NCI-H2081 treated with DMSO at 0.1 percent for 48 hours (cell line): ENCODE measurements around the gene SLC4A7.
"Not testable (repeated sequence)": the region's sequence is repeated elsewhere in the genome, so short reads cannot be mapped to it uniquely, and the experiment has no call there.

Experiments
- DNase-seq: peaks from one replicate; lab custom pipeline; 2025; lab: John Stamatoyannopoulos, UW

The SLC4A7 gene

DNA sequence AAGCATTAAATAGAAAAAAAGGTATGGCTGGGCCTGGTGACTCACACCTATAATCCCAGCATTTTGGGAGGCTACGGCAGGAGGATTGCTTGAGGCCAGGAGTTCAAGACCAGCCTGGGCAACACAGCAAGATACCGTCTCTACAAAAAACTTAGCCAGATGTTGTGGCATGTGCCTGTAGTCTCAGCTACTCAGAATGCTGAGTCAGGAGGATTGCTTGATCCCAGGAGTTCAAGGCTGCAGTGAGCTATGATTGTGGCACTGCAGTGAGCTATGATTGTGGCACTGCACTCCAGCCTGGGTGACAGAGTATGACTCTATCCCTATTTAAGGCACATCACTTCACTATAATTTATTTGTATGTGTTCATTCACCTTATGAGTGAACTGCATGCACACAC lies 54.3 kb downstream of the SLC4A7 start:
- DNase-seq: no peak

DNA sequence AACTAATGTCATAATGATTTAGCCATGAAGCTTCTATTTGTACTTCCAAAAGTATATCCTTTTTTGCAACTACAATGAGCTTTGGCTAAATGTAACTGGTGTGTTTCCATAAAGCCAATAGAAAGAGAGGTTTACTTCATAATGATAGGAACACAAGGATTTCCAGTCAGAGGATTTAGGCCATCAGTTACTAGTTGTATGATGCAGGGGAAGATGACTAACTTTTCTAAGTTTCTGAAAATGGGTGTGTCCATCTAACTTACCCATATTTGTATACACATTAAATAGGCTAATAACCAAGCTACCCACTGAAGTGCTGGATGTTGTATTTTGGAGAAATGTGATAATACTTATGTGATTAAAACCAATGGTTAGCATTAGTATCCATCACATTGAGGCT lies 55.7 kb downstream of the SLC4A7 start:
- DNase-seq: no peak

- DNase-seq: no peak
Observed at GRCh38 chr3:27426926-27427325, 57.3 kb downstream of the SLC4A7 start.

DNA sequence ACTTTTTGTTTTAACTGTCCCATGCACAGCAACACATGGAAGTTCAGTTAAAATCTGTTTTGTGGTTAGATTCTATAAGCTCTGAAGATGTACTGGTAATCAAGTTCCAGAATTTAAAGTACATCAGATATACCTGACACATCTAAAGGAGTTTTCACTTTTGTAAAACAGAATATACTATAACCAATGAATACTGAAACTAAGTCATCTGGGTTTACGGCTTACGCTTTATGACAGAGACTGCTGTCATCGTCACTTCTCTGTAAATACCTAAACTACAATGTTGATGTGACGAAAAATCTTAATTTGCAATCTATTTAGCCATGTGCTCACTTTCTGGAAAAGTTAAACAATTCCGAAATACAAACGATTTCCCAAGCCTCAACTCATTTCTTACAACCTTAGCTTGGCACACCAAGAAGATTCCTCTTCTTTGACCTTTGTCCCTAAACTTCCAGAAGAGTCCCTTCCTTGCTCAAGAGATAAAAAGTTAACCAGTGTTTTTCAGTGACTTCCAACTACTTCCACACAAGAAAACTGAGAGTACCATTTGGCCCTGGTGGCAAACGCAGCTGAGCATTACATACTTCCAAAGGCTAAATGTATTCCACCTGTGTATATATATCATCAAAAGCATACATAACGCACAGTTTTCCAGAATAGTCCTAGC lies 58.2 kb downstream of the SLC4A7 start:
- DNase-seq: no peak

DNA sequence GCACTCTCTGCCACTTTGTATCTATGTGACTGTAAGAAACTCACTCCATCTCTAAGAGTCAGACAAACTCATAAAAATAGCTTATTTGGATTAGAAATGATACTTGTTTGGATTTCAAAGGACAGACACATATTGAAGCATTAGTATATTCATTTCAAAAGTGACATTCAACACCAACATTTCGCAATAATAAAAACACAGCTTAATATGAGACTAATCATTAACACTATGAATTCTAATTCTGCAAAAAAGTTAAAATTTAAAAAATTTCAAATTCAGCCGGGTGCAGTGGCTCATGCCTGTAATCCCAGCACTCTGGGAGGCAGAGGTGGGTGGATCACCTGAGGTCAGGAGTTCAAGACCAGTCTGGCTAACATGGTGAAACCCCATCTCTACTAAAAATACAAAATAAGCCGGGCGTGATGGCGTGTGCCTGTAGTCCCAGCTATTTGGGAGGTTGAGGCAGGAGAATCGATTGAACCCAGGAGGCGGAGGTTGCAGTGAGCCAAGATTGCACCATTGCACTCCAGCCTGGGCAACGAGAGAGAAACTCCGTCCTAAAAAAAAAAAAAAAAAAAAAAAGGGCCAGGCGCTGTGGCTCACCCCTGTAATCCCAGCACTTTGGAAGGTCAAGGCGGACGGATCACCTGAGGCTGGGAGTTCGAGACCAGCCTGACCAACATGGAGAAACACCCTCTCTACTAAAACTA lies 59.2 kb downstream of the SLC4A7 start:
- not testable (repeated sequence) for DNase-seq

DNA sequence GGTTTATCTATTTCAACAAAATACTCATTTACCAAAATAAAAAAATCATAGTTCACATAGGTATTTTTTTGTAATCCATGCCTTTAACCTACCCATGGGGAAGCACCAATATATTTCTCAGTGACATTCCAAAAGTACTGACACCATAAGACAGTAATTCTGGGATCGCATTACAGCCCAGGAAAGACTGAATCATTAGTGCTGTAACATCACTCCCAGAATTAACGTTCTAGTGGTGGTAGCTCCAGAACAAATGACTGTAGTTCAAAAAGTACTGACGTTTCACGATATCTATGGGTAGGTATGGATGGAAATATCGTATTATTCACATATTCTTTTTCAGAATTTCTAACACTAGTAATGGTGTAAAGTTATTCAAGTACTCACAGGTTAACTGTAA lies 60.7 kb downstream of the SLC4A7 start:
- no peak for DNase-seq

DNA sequence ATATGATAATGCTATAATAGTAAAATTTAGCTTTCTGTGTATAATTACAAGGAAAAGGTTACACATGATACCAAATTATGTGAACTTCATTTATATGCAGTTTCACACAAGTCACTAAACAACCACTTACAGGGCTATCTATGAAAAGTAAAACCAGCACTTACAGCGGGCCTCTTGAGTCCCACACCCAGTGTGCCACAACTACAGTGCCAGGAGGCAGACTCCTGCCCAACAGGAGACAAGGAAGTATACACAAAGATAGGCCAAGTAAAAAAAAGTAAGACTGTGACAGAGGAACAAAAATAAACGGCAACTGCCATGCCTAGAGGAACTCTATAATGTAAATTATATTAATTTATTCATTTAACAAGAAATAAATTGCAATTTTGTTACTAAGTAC lies 61.6 kb downstream of the SLC4A7 start:
- no peak for DNase-seq

GRCh38 chr3:27415202-27415601 lies 69.0 kb downstream of the SLC4A7 start:
- DNase-seq: no peak

DNA sequence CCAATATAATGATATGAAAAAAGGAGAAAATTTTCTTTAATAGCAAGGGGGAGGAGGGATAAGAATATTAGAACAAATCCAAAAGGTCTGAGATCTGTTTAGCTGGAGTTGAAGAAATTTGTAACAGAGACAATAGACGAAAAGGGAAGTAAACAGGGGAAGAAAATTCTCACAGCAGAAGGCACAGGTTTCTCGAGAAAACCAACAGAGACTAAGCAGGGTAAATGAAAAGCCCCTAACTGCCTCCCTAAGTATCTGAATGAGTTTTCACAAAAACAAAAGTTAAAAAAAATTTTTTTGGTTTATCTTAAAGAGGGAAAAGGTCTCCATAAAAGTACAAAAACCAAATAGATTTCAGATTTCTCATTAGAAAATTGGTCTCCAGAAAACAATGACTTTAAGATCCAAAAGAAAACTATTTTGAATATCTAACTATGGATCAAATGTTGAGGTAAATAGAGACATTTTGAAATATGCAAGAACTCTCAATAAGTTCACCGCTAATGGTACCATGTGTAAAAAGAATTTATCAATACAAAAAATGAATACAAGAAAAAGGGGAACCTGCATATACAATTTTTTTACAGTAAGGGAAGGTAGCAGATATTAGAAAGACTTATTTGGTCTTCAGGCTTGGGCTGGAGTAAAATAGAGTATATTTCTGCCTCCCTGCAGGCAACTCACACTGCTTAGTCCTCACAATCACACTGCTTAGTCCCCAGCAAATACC lies 91.1 kb downstream of the SLC4A7 start:
- no peak for DNase-seq

DNA sequence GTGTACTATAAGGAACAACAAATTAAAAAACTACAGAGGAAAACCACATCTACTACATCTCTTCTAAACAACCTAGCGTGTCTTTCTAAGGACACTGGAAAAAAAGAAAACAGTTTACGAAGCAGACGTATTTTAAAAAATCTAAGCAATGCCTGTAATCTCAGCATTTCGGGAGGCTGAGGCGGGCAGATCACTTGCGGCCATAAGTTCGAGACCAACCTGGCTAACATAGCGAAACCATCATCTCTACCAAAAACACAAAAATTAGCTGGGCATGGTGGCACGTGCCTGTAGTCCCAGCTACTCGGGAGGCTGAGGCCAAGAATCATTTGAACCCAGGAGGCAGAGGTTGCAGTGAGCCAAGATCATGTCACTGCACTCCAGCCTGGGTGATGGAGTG lies 91.8 kb downstream of the SLC4A7 start:
- not testable (repeated sequence) for DNase-seq

DNA sequence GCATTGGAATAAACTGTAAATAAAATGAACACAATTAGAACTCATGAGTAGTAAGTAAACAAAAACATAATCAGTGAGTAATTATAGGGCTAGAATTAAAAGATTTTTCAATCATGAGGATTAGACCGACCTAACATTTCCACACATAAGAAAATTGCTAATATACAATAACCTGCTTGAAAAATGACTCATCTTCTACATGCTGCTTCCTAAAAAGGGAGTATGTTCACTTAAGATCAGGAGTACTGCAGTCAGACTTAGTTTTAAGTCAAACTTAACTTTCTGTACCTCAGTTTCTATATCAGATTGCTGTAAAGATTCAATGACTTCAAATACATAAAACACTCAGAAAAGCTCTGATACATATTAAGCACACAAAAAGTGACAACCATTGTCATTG lies 92.4 kb downstream of the SLC4A7 start:
- DNase-seq: no peak

DNA sequence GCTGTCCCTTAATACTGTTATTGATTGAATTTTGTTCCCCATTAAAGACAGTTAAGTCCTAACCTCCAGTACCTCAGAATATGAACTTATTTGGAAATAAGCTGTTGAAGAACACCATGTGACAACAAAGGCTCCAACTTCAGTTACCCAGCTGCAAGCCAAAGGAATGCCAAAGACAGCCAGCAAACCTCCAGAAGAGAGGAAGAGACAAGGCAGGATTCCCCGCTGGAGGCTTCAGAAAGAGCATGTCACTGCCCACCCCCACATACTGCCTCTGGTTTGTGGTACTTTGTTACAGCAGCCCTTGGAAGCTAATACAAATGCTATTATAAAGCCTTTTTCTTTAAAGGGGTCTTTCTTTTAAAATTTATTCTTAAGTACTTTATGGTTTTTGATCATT lies 96.6 kb downstream of the SLC4A7 start:
- no peak for DNase-seq

DNA sequence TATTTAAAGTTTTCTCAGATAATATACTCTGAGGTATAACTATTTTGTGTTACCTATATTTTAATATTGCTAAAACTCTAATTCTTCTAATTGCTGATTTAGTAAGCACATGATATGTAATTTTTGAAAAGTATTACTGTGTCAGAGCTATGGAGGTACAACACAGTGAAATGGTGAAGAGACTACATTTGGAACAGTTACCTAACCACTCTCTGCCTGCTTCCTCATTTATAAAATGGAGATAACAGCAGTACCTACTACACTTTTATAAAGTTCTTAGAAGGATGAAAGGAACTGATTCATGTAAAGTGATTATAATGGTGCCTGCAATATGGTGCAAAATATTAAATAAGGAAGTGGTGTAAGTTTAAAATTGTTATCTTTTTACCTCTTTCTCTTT lies 98.7 kb downstream of the SLC4A7 start:
- DNase-seq: no peak

DNA sequence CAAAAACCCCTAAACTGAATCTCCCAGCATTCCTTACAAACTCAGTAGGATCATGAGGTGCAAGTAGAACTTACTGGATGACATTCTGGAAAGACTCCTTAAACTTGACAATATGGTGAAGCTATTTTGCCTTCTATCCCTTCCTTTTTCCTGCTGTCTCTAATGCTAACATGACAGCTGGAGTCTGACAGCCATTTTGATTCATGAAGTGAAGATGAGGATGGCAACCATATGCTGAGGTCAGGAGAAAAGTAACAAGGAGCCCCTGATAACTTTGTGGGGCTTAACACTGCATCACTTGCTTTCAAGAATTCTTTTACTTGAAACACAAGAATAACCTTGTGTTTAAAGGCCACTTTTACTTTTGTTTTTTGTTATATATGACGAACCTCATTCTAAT lies 100.0 kb downstream of the SLC4A7 start:
- no peak for DNase-seq

DNA sequence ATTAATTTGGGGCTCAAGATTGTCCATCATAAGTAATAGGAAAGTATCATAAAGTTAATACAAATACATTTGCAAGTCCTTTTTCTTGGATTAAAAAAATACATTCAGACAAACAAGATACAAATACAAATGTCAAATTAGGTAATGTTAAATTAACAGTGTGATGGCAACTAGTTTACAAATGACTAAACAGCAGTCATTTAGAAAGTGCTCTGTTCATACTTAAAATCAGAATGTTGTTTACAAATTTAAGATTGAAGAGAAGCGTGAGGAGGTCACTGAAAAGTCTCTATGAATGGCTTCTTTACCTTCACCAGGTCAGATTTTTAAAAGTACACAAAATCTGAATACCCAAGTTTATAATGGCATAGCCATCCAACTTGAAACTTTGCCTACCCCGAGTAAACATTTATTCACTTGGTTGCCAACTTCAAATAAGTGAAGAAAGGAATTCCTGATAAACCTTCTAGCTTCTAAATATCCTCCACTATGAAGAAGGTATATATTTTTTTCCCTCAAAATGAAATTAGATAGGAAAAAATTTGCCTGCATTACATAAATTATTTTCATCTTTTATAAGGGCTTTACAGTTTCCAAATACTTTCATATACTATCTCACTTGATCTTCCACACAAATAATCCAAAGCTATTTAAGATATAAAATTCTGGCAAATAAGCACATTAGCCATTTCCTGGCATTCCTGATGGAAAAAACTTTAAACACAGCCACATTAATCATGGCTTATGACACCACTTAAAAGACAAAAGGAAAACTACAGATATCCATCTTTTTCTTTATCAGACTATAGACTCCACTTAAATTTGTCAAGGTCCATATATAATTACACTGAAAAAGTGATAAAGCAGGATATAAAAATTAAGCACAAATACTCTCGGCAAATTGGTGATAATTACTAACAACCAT lies 103.5 kb downstream of the SLC4A7 start:
- DNase-seq: no peak

GRCh38 chr3:27378331-27378730 lies 105.9 kb downstream of the SLC4A7 start:
- no peak for DNase-seq

DNA sequence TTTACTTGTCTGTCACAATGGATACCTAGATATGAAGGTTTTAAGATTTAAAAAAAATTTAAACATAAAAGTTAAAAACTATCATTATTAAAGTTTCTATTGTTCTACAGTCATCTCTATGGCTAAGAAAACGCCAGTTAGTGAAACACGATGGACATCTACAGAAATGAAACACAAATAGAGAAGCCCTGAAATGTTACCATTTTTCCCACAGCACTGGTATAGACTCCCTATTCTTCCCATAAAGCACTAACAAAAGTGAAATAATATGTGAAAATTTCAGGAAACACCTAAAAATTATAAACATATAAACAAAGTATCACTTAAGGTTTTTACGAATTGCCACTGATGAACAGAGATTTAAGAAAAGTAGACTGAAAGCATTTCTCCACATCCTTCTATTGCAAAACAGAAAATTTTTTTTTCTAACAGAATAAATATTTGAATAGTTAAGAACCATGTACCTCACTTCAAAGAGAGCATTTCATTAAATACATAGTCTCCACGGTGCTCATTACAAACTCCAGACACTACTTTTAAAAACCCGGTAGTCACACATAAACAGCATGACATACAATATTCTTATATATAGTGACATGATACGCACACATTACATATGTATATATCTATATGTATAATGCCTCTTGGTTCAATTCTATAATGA lies 107.9 kb downstream of the SLC4A7 start:
- no peak for DNase-seq

- peak; percentile 27 for DNase-seq
Observed at GRCh38 chr3:27368831-27369607, 115.2 kb downstream of the SLC4A7 start, which contains the start of gene NEK10. Gene NEK10, minus strand, starts transcription at chr3:27369383. Its CDS starts 16,501 bp downstream, at chr3:27352882.

DNA sequence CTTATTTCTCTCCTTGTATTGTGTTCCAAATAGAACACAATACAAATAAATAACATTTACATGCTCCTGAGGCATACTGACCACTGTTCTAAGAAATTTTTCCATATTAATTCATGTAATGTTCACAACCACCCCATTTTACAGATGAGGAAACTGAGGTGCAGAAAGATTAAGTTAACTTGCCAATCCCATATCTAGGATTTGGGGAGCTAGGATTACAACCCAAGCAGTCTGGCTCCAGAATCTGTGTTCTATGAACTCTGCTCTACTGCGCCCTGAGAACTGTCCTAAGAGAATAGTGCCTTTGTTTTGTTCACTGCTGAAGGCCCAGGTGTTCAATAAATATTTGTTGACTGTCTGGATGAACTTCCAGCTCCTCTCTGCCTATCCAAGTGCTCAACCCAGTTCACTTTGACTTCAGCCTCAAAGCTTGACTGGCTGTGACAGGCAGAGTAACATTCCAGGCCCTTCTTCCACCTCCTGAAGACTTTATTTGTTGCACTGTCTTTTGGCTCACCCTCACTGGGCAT lies 118.1 kb downstream of the SLC4A7 start:
- DNase-seq: no peak
